HG03103 (cell line): ENCODE measurements around the gene NHP2.

Experiments used
- ATAC-seq: cut with Tn5 transposase; IDR thresholded peaks from one replicate; pipeline ENCODE4 v1.9.1; 2021; ENCODE audit warnings: low read depth; ENCODE audit not compliant: unreplicated experiment

NHP2 gene

GRCh38 chr5:178116143-178116885, 37.4 kb downstream of the NHP2 start:
- peak; percentile 22 for ATAC-seq

- ATAC-seq = no peak
These were observed 37.9 kb downstream of the NHP2 start for GRCh38 chr5:178115814-178116142.

DNA sequence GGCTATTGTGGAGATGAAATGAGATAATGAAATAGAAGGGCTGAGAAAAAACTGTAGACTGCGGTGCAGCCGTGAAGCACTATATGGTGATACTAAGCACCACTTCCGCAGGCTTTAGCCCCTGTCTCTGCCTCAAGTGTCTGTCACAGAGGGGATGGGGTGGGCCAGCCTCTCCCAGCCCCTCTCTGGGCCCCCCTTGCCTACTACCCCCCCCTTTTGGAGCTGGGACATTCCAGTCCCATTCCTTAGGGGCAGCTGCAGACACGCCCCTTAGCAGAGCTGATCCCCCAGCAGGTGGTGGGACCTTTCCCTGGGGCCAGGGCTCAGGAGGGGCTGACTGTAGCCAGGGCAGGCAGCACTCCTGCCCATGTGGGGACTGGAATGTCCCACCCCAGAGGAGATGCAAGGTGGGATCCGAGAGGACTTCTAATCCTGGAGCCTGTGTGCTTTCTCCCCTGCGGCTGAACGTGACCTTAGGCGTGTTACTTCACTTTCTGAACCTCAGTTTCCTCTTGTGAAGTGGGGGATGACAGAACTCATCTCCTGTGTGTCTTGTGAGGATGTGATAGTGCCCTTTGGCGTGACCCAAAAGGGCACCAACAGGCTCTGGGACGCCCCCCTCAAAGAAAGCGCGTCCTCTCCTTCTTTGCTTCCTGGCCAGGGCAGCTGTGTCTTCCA, 38.4 kb downstream of the NHP2 start:
- no peak for ATAC-seq

DNA sequence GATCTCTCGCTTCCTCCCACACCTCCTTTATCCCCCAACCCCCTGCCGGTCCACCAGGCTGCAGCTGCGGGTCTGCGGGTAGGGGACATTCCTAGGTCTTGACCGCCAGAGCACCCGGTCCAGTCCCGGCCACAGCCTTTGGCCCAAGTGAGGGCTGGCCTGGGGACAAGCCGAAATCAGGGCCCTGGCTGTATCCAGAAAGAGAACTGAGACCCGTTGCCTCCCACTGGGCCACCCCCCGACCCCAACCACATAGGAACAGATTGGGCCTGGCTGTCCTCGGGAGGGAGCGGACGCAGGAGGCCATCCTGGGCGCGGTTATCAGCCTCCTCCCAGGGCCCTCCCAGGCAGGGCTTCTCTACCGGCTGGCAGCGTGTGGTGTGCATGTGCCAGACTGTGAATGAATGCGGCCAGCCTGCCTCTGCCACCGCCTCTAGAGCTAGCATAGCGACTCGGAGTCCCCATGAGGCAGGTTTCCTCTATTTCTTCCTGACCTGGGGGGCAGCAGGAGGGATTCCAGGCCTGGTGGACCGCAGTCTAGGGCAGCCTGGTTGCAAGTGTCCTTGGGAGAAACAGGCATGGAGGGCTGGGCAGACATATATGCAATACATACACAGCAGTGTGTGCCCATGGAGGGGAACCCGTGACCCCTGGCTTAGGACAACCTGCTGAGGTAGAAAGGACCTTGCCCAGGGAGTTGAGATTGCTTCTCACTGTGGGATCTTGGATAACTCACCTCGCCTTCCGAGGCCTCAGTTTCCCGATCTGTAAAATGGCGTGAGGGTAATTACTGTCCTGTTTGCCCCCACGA, 39.2 kb downstream of the NHP2 start:
- ATAC-seq = no peak

GRCh38 chr5:178113841-178114324, 39.8 kb downstream of the NHP2 start:
- ATAC-seq = no peak

GRCh38 chr5:178113141-178113787, 40.4 kb downstream of the NHP2 start, which contains the start of gene N4BP3:
N4BP3 (plus strand) TSS chr5:178113532; CDS start chr5:178119584, 6,052 bp downstream.
- ATAC-seq = peak; percentile 60

DNA sequence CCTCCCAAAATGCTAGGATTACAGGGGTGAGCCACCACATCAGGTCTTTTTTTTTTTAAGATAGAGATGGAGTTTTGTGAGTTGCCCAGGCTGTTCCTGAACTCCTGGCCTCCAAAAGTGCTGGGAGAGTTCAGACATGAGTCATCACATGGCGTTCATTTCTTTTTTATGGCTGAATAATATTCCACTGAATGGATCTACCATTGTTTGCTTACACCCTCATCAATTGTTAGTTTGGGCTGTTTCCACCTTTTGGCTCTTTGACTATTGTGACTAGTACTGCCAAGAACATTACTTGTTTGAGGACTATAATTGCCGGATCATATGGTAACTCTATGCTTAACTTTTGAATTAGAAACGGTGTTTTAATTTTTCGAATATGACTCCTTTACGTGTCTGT, 41.1 kb downstream of the NHP2 start:
- ATAC-seq = no peak

DNA sequence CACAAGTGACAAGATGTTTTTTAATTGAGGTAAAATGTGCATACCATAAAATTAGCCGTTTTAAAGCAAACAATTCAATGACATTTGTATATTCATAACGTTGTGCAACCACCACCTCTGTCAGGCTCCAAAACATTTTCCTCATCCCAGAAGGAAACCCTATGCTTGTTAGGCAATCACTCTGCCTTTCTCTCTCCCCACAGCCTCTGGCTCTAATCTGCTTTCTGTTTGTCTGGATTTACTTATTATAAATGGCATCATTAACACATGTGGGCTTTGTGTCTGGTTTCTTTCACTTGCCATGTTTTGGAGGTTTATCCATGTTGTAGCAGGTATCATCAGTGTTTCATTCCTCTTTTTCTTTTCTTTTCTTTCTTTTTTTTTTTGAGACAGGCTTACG, 41.8 kb downstream of the NHP2 start:
- no peak for ATAC-seq

DNA sequence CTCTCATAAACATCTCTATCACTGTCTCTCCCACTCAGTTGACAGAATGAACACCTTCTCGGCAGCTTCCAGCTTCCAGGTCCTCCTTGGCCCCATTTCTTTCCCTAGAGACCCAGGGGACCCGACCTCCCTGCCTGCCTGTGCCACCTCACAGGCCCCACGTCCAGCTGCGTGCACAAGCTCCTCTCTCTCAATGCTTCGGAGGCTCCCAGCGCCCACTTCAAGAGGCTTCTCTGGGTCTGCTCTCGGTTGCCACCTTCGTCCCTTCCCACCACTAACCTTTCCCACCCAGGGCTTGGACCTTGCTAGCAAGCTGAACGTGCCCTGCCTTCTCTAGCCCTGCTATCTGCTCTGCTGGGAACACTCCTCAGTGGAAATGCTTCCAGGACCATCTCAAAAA, 43.2 kb downstream of the NHP2 start:
- no peak for ATAC-seq

- ATAC-seq = no peak
These were observed 44.7 kb downstream of the NHP2 start for GRCh38 chr5:178108966-178109365.

GRCh38 chr5:178108446-178108845, 45.2 kb downstream of the NHP2 start:
- no peak for ATAC-seq

DNA sequence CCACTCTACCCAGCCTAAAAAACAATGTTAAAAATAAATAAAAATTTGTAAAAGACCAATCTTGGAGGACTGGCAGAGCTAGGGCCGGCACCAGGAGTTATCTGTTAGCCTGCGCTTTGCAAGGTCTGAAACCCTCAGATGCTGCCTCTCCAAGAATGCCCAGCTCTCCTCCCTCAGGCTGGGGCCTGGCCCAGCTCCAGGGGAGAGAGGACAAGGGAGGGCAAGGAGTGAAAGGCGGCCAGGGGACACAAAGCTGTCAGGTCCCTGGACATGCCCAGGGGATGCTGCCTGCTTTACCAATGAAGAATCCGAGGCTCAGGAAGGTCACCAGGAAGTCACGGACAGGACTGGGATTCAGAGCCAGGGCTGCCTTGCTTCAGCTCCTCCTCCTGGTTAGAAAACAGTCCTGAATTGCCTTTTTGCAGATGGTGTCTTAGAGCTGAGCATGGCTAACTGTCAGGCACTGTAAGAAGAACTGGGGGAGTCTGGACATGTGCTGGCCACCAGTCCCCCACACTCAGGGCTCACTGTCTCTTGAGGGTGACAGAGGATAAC, 45.9 kb downstream of the NHP2 start:
- no peak for ATAC-seq

GRCh38 chr5:178106556-178107239, 47.0 kb downstream of the NHP2 start:
- no peak for ATAC-seq

- no peak for ATAC-seq
These were observed 47.6 kb downstream of the NHP2 start for GRCh38 chr5:178106086-178106485.

GRCh38 chr5:178104492-178104891, 49.2 kb downstream of the NHP2 start:
- no peak for ATAC-seq

DNA sequence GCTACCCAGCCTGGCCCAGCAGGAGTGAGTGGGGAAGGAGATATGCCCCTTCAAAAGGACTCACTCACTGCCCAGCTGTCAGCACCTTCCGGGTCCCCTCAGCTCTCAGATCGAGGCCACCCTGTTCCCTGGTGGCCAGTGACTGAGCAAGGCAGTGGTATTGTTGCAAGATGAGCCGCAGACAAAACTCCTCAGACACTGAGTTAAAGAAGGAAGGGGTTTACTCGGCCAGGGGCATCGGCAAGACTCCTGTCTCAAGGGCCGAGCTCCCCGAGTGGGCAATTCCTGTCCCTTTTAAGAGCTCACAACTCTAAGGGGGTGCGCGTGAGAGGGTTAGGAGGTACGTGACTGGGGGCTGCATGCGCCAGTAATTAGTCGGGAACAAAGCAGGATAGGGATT, 50.1 kb downstream of the NHP2 start:
- ATAC-seq = no peak
